Mesenteric fat pad (tissue), 1 donor: ENCODE measurements around the gene HSF2. TPM values are rescaled to one million over a fixed set of nuclear protein-coding genes. Genes with fewer than 3 reads are reported as not detected.
"Not testable (repeated sequence)": the region's sequence is repeated elsewhere in the genome, so short reads cannot be mapped to it uniquely, and the experiment has no call there.

Source experiments
- DNase-seq: peaks from one replicate; pipeline ENCODE4 v3.0.0-alpha.2; 2020; ENCODE audit warnings: low spot score
- total RNA-seq: library from RNA; stranded (reverse); fragmentation: NEBNext Ultra II Directional; extraction: Animal tissue kit (Norgen Biotek cat#: 25700); gene quantifications from one replicate; pipeline ENCODE4 v1.2.1, GENCODE V29; 2021
- donor health status: DM: yes; HTN: yes; CAD: no.

Gene HSF2
- total RNA-seq, 1 donor from 2014 or later = 9.8 TPM

GRCh38 chr6:122449069-122449468 is 49.6 kb downstream of the HSF2 start:
- DNase-seq = no peak

GRCh38 chr6:122452509-122452908 is 53.1 kb downstream of the HSF2 start:
- no peak for DNase-seq

GRCh38 chr6:122454673-122455072 is 55.2 kb downstream of the HSF2 start:
- no peak for DNase-seq

- DNase-seq = not testable (repeated sequence)
Measured at GRCh38 chr6:122455116-122455515, 55.7 kb downstream of the HSF2 start.

DNA sequence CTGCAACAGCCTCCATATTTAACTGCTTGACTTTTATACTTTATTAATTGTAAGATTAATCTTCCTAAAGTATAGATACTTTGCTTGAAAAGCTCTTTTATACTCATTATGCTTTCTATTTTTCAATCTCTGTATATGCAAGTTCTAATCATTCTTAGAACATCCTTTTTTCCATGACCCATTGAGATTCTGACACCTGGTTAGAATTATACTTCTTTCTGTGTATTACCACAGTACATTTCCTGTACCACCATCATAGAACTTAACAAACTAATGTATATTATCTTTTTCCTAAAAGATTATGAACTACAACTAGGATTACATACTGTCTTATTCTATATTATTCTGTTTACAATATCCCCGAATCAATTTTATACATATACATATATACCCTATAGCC is 58.6 kb downstream of the HSF2 start:
- DNase-seq = no peak

DNA sequence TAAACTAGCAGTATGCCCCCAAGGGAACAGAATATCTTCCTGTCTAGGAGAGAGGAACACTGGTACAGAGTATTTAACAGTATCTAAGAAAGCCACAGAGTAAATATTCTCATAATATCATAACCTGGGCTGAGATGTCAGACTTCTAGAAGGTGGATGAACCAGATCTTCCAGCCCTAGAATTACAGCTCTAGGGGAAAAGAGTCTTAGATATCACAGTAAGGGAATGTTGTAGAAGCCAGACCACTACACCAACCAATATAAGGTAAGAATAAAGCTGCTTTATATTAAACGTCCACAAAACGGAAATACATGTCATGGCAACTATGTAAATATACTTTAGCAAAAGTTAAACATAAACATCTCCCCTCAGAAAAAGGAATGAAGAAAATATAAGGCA is 59.8 kb downstream of the HSF2 start:
- no peak for DNase-seq

DNA sequence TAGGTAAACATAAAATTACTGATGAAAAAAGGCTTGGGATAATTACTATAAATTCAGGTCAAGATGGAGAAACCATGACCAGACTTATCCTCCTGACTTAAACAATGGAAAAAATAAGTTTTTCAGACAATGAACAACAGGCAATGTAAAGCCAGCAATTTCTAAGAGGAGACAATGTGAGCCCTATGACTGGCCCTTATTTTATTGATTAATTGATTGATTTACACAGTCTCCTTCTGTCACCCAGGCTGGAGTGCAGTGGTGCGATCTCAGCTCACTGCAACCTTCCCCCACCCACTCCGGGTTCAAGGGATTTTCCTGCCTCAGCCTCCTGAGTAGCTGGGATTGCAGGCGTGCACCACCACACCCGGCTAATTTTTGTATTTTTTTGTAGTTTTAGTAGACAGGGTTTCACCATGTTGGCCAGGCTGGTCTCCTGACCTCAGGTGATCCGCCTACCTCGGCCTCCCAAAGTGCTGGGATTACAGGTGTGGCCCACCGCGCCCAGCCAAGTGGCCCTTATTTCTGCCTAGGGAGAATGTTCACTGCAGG is 60.5 kb downstream of the HSF2 start:
- not testable (repeated sequence) for DNase-seq

DNA sequence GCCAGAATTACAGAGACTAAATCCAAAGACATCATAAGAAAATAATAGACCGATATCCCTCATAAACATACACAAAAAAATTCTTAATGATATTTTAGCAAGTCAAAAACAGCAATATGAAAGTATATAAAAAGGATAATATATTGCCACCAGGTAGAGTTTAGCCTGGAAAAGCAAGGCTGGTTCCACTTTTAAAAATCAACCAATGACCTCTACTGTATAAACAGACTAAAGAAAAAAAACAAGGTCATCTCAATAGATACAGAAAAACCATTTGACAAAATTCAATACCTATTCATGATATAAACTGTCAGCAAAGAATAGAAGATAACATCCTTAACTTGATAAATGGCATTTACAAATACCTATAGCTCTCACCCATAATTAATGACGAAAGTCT is 62.4 kb downstream of the HSF2 start:
- DNase-seq = no peak

DNA sequence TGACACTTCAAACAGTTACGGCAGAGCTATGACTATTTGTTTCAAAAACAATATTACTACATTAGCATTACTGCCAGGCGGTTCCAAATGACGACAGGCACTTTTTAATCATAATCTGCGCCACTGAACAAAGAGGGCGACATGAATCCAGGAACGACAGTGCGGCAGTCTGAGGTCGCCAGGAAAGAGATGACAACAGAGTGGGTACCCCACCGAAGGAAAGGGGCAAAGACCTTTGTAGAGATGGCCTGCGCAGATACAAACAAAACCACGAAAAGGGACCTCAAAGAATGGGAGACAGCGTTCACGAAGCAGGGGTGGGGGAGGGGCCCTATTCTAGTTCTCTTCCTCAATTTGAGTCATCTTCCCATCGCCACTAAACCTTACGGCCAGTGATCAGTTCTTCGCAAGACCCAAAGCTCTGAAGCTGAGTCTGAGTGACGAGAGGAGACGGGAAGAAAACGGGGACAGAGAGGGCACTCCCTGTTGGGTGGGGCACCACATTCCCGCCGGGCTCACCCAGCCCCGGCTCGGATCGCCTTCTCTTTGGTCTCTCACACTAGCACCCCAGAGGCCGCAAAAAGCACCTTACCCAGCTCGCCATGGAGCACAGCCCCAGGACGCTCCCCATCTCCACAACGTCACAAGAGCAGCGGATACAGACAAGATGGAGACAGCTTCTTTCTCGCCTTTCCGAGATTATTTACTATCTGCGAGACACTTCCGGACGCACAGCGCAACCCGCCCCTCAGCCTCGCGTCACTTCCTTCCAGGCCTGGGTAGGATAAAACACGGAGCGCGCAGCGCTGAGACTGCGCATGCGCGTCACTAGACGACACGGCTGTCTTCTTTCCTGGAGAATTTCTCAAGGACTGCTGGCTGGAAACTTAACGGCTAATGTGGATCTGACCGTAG is 71.9 kb downstream of the HSF2 start, which contains the start of gene SERINC1:
SERINC1 (minus strand) TSS at position 701 of the 915 bp plus-strand sequence; CDS start at position 631, 70 bp downstream.
- DNase-seq = peak; percentile 97

DNA sequence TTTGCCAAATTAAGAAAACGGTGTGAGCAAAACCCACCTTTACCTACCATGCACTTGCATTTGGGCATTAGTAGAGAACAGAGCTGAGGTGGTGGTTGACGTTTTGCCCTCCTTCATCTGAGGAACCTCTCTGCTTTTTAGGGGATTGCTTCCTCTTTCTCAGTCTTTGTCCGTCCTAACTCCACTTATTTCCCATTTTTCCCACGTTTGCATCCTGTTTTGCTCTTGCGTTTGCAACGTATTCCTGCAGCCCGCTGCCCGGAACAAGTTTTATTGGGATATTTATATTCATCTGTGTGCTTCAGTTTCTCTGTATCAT is 72.5 kb downstream of the HSF2 start:
- no peak for DNase-seq

DNA sequence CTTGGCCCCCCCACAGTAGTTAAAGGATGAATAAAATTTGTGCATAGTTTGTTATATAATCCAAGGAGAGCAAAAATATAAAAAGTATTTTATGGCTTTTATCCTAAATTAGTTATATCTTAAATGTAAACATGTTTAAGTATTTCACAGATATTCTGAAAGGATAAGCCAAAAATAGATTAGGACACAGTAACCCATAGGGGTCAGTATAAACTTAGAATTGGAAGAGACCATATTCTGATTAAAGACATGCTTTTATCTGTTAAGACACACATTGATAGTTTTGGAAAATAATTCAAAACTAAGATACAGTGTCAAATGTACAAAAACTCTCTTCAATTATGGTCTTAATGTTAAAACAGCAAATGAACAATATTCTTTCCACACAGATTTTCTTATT is 76.7 kb downstream of the HSF2 start:
- DNase-seq = no peak

GRCh38 chr6:122482750-122483080 is 83.3 kb downstream of the HSF2 start:
- DNase-seq = no peak

Other genes with a start within 250 kb of the HSF2 start
- 254 TPM for gene SERINC1, start 72.2 kb downstream of the HSF2 start, total RNA-seq
- gene PKIB, start 210.8 kb downstream of the HSF2 start, total RNA-seq = 1.00 TPM